ENCODE results near the gene GPATCH2. TPM values are rescaled to one million over a fixed set of nuclear protein-coding genes. Genes with fewer than 3 reads are reported as not detected.

The GPATCH2 gene
- total RNA-seq, 1 donor from 2014 or later = 11.3 TPM

Other genes starting within 250 kb of the GPATCH2 start
- not detected in 2 replicates for gene SPATA17, start 254 bp upstream of the GPATCH2 start, total RNA-seq

Data from T-helper 1 cell treated with Interleukin-12 subunit alpha and Interleukin-12 subunit beta and Interleukin-4 antibody, amounts not matched to agents 30 ng/mL and 1 ng/mL, for 36 hours (primary cell).